ENCODE measurements around the gene SRP72.
"Not testable (repeated sequence)": the region's sequence is repeated elsewhere in the genome, so short reads cannot be mapped to it uniquely, and the experiment has no call there.

The SRP72 gene, protein sequence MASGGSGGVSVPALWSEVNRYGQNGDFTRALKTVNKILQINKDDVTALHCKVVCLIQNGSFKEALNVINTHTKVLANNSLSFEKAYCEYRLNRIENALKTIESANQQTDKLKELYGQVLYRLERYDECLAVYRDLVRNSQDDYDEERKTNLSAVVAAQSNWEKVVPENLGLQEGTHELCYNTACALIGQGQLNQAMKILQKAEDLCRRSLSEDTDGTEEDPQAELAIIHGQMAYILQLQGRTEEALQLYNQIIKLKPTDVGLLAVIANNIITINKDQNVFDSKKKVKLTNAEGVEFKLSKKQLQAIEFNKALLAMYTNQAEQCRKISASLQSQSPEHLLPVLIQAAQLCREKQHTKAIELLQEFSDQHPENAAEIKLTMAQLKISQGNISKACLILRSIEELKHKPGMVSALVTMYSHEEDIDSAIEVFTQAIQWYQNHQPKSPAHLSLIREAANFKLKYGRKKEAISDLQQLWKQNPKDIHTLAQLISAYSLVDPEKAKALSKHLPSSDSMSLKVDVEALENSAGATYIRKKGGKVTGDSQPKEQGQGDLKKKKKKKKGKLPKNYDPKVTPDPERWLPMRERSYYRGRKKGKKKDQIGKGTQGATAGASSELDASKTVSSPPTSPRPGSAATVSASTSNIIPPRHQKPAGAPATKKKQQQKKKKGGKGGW

DNA sequence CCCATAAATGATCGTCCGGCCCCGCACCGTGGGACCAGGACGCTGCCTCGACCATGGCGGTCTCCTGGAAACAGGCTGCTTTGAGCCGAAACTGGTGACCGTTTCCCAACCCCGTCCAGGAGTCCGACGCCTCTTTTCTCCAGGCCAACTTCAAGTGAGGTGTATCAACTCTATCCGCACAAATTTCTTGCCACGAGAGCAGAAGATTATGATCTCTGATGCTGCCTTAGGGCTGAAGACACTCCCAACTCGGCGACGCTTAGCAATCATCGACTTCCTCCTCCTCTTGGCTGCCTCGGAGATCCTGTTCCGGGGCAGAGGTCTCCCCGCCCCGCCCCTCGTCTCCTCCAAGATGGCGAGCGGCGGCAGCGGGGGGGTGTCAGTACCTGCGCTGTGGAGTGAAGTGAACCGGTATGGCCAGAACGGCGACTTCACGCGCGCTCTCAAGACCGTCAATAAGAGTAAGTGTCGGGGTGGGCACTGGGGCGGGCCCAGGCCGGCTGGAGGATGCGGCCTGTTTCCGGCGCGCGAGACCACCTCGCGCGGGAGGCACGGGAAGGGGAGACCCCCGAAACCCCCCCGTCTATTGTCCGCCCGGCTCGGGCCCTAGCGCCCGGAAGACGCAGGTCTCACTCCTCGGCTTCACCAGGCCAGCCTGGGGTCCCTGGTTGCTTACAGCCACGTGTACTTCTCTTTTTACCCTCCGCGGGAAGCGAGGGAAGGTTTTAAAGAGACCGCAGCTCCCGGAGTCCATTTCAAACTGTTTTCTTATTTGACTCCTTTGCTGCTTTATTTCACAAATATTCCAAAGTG is at the start of gene SRP72:
SRP72 (plus strand) TSS at position 334 of the 813 bp plus-strand sequence; CDS start at position 353, 19 bp downstream.
- peak; percentile 74 for DNase-seq

DNA sequence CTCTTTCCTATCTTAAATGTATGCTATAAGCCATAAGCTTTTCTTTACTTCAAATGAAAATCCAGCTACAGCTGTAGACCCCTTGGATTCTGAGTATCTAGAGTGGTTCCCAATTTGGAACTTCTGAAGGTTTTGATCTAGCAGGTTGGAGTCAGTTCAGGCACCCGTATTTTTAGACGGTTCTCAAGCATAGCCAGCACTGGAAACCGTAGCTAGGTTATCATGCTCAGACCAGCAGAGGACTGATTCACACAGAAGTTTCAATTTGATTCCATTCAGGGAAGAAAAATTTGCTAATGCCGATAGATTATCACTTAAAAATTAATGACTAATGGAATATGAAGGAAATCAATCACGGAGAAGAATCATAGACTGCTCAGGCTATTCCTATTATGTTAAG is 43.2 kb upstream of the SRP72 start:
- DNase-seq, result no peak

- no peak for DNase-seq
These were observed 42.5 kb upstream of the SRP72 start for GRCh38 chr4:56424697-56425514.

DNA sequence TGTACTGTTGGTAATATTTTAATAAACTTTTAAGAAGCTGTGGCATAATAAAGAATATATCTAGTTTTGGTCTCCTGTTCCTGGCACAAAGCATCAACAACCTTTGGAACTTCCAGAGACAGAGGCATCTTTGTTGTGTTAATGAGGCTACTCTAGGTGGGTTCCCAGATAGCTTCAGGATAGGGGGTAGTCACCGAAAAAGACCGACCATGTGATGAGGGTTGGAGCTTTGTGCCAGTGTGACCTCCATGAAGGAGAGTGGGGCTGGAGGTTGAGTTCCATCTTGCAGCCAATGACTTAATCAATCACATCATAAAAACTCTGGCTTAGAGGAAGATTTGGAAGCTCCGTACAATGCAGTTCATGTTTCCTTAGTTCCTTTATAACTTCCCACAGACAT is 41.9 kb upstream of the SRP72 start:
- DNase-seq, result no peak

DNA sequence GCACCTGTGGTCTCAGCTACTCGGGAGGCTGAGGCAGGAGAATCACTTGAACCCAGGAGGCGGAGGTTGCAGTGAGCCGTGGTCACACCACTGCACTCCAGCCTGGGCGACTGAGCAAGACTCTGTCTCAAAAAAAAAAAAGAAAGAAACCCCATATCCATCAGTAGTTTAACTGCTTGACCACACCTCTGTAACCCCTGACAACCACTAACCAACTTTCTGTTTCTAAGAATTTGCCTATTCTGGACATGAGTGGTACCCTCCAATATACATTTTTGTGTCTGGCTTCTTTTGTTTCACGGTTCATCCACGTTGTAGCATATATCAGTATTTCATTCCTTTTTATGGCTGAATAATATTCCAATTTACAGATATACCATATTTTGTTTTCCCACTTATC is 41.1 kb upstream of the SRP72 start:
- no peak for DNase-seq

DNA sequence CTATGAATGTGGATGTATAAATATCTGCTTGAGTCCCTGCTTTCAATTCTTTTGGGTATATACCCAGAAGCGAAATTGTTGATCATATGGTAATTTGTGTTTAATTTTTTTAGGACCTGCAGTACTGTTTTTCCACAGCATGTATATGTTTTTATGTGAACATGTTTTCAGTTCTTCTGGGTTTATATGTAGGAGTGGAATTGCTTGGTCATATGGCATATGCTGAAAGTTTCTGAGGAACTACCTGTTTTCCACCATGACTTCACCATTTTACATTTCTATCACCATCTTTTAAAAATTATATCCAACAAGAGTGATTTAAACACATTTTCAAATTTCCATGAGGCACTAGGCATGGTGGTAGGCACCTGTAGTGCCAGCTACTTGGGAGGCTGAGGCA is 40.2 kb upstream of the SRP72 start:
- no peak for DNase-seq

DNA sequence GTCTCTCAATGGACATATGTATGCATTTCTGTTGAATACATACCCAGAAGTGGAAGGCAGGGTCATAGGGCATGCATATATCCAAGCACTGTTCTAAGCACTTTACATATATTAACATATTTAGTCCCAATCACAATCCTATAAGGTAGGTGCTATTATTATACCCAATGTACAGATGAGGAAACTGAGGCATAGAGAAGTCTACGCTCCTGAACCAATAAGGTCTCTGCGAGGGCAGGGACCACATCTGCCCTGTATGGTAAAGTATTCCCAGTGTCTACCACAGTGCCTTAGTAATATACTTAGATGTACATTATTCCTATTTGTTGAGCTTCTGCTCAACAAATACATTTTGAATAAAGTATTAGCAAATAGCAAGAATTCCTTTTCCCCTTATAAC is 37.2 kb upstream of the SRP72 start:
- DNase-seq, result no peak

DNA sequence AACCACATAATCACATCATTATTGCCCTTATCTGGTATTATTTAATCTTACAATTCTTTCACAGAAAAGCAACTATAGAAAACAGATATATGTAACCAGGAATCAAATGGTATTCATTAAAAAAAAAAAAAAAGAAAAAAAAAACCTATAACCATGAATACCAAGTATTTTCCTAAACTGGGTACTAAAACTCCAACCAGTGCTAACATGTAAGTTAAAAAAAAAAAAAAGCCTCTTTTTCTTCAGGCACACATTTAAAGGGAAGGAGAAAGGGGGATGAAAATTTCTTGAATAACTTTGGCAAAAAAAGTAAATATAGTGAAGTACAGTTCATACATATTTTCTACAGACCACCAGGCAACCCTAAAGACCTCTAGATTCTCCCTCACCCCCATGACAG is 34.1 kb upstream of the SRP72 start:
- DNase-seq, result no peak

DNA sequence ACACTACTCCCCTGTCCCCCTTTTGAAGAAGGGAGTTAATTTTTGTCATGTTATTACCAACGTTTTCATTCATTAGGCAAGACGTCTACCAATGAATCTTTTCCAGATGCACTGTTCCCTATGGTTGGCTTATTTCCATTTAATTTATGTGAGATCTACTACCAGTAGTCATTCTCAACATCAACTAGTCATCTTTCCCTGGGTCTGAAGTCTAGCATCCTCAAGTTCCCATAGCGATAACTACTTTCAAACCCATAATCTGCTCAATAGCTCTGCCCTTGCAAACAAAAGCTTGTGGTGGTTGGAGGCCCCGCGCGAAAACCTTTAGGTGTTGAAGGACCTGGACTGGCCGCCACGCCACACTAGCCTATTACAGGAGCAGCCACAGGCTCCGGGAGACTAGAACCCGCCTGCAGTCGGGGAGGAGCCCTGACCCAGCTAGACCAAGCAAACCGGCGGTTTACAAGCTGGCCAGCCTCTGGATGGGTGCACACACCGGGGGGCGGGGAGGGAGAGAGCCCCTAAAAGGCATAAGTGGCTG is 32.7 kb upstream of the SRP72 start:
- peak; percentile 58 for DNase-seq

DNA sequence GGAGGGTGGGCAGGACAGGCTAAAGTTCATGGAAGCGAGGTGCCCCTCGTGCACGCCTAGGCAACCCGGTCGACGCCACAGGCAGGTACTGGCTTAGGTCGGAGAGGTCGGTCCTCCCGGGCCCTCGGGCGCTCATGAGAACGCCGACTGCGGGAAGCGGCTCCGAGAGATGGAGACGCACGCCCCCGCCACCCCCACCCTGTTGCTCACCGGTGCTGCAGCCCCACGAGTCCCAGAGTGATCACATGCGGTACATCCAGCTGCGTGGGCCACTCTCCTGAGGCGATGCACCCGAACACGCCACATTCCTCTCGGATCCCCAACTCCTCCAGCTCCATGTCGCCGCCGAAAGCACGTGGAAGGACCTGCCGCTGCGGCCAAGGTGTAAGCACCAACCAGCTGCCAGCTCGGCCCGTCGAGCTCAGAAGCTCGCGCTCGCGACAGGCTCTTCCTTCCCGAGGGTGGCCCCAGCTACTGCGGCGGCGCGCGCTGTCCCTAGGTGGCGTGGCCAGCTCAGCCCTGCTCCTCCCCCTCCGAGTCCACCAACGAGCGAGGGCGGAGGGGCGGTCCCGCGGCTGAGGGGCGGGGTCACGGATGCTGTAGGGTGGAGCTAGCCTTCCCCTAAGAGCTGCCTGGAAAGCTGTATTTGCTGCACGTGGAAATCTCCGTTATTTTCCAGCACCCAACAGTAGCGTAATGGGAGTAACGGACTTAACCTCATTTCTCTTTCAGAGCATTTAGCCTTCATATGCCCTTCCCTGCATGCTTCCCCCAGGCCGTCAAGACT is 32.1 kb upstream of the SRP72 start, which contains the start of gene PPAT:
PPAT (minus strand) TSS at position 476 of the 787 bp plus-strand sequence; CDS start at position 338, 138 bp downstream.
- DNase-seq, result peak; percentile 95

GRCh38 chr4:56438766-56439165 is 28.7 kb upstream of the SRP72 start:
- DNase-seq, result no peak

DNA sequence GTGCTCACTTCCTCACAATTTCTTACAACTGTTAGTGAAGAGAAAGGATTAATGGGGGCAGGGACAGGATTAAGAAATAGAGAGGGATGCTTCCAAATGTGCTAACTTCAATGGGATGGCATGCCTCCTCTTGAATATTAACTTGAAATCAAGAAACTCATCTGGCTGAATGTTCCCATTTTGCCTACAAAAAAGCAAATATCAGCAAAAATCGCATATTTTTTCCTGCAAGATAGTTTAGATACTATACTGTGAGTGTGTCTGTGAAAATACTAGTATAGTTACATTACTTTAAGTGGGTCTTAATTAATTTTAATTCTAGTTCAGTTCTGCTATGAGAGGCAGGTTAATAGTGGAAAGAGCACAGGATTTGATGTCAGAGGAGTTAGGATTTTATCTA is 26.4 kb upstream of the SRP72 start:
- DNase-seq, result no peak

GRCh38 chr4:56444719-56445118 is 22.7 kb upstream of the SRP72 start:
- DNase-seq, result no peak

DNA sequence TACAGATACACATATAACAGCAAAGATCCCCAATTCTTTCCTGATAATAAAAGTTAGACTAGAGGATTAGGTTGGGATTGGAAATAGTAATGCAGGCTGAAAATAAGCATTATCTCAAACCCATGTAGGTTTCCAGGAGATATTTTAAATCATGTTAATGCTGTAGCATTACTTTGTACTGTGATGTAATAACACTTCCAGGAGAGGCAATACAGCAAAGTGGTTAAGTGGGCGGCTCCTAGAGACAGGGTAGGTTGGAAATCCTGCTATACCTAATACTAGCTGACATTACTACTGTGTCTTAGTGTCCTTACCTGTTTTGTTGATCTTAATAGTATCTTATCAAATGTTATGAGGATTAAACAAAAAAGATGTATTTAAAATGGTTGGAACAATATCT is 21.7 kb upstream of the SRP72 start:
- DNase-seq, result no peak

DNA sequence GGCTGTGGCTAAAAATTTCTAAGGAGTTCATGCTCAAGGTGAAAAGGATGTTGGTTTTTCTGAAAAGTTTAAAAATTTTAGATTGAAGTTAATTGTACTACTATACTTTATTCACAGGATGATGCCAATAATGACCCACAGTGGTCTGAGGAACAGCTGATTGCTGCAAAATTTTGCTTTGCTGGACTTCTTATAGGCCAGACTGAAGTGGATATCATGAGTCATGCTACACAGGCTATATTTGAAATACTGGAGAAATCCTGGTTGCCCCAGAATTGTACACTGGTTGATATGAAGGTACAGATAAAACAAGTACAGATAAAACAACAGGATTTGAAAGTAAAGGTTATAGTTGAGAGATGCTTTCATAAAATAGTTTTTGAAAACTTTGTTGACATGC is 19.1 kb upstream of the SRP72 start:
- no peak for DNase-seq

GRCh38 chr4:56449475-56449874 is 17.9 kb upstream of the SRP72 start:
- not testable (repeated sequence) for DNase-seq

GRCh38 chr4:56450342-56450741 is 17.1 kb upstream of the SRP72 start:
- no peak for DNase-seq

DNA sequence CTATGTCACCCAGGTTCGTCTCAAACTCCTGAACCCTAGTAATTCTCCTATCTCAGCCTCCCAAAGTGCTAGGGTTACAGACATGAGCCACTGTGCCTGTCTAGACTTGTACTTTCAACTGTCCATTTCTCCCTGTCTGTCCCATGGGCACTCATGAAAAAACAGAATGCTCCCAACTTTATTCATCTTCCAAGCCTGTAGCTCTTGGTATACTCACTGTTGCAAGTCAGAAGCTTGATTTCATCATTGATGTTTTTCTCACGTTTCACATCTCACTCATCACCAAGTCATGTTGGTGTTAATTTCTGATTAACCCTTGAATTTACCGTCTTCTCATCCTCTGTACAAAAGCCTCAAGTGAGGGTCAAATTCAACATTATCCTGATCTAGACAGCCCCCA is 7.3 kb upstream of the SRP72 start:
- DNase-seq, result no peak

DNA sequence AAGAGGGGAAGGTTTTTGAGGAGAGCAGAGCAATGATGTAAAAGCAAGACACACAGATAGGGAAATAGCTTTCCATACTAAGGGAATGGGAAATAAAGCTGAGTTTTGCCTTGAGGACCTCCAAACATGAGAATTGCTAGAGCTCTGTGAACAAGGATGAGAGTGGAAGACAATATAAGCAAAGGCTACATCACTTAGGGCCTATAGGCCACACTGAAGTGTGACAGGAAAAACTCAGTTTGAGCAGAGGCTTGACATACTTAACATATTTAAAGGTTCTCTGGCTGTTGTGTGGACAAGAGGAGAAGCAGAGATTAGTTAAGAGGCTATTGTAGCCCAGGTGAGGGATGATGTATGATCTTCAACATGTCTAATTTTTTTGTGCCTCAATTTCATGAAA is 5.3 kb upstream of the SRP72 start:
- no peak for DNase-seq

DNA sequence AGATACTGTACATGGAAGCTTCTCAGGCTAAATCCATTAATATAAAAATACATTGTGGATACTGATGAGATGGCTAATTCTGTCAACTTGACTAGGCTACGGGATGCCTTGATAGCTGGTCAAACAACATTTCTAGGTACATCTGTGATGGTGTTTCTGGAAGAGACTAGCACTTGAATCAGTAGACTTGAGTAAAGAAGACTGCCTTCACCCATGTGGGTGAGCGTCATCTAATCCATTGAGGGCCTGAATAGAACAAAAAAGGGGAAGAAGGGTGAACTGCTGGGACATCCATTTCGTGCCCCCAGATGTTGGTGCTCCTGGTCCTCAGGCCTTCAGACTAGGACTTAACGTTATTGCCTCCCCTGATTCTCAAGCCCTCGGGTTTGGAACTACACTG is 3.7 kb upstream of the SRP72 start:
- DNase-seq, result no peak

DNA sequence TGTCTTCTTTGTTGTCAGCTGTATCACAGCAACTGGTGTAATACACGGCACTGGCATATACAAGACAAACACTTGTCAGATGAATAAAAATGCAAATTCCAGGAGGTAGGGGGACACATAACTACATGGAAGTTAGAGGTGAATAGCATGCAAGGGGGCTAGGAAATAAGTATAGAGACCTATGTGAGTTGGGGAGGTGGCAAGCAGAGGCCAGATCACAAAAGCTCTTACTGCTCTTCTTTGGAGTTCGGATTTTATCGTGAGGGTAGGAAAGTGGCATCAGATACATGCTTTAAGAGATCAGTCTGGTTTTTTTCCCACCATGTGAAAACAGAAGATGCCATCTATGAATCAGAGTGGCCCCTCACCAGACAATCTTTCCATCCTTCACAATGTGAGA is 2.8 kb upstream of the SRP72 start:
- no peak for DNase-seq

All from NCI-H1092 (cell line).